Nephron (organoid): Measurements from ENCODE around the gene APBB3.

Experiments used
- H3K27ac Mint-ChIP-seq, 3 experiments: 2 replicates each; pipeline ENCODE4 v1.8.0; 2020; ENCODE audit warnings: mixed read lengths in 3 of 3, mild to moderate bottlenecking in 2 of 3, moderate library complexity in 1 of 3
- H3K27me3 Mint-ChIP-seq: 2 replicates; pipeline ENCODE4 v1.8.0; 2021; ENCODE audit warnings: low read depth, mild to moderate bottlenecking, moderate library complexity, mixed read lengths
- H3K36me3 Mint-ChIP-seq: 2 replicates; pipeline ENCODE4 v1.8.0; 2020; ENCODE audit warnings: low read depth, mixed read lengths
- H3K4me1 Mint-ChIP-seq: 2 replicates; pipeline ENCODE4 v1.8.0; 2020; ENCODE audit warnings: mixed read lengths
- H3K4me3 Mint-ChIP-seq, 3 experiments: 2 replicates each; pipeline ENCODE4 v1.8.0; 2020; ENCODE audit warnings: mild to moderate bottlenecking in 3 of 3, mixed read lengths in 3 of 3, moderate library complexity in 2 of 3
- H3K9me3 Mint-ChIP-seq: 2 replicates; pipeline ENCODE4 v1.8.0; 2020; ENCODE audit warnings: mixed read lengths
- TF ChIP-seq, protein P1 (sequence below), 3 experiments: fragments of 200-600 bp; sonication (generic); IDR thresholded peaks; one replicate each; pipeline ENCODE4 v1.5.0; 2021; ENCODE audit warnings: antibody characterized with exemption in 3 of 3; ENCODE audit not compliant: unreplicated experiment in 3 of 3

APBB3 gene

DNA sequence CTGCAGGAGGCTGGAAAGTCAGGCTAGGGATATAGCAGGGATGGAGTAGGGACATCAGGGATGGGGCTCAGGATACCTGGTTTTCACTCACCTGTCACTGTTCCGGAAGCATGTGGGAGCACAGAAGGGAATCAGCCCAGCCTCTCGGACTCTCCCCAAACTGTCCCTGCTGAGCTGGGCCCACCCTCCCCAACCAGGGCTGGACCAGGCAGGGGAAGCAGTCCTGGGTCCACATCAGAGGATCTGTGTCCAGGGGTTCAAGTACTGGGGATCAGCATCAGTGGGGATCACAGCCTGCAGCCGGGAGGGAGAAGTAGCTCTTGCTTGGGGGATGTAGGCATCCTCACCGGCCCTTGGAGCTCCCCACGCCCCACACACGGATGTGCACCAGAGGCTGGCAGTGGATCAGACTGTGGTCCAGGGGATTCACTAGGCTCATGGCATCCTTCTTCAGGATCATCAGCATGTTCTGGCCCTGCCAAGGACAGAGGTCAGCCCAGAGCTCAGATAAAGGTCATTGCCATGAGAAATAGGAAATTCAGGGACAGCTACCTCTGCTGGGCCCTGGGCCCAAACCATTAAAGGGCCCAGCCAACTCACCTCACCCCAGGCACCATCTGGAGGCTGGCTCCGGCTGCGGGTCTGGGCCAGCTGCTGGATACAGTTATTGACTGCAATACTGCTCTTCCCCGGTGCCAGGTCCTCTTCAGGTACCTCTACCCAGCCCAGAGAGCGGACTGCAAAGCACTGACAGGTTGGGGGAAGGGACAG, 2.5 kb downstream of the APBB3 start:
- H3K27me3 Mint-ChIP-seq: peaks cover 4% of the 10 kb centered on the region
- no peaks in the 10 kb centered on the region for H3K9me3 Mint-ChIP-seq
- peak overlapping the region; percentile 92 to 99 (median 96) for H3K4me3 Mint-ChIP-seq
- H3K36me3 Mint-ChIP-seq: peaks cover 15% of the 10 kb centered on the region
- TF ChIP-seq, protein P1, sequence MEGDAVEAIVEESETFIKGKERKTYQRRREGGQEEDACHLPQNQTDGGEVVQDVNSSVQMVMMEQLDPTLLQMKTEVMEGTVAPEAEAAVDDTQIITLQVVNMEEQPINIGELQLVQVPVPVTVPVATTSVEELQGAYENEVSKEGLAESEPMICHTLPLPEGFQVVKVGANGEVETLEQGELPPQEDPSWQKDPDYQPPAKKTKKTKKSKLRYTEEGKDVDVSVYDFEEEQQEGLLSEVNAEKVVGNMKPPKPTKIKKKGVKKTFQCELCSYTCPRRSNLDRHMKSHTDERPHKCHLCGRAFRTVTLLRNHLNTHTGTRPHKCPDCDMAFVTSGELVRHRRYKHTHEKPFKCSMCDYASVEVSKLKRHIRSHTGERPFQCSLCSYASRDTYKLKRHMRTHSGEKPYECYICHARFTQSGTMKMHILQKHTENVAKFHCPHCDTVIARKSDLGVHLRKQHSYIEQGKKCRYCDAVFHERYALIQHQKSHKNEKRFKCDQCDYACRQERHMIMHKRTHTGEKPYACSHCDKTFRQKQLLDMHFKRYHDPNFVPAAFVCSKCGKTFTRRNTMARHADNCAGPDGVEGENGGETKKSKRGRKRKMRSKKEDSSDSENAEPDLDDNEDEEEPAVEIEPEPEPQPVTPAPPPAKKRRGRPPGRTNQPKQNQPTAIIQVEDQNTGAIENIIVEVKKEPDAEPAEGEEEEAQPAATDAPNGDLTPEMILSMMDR (IDR thresholded peaks at IDR 0.05; ENCODE audit: unreplicated experiment in 3 of 3): no peak
- no peak overlapping the region for H3K27ac Mint-ChIP-seq
- H3K4me1 Mint-ChIP-seq: peaks cover 52% of the 10 kb centered on the region

DNA sequence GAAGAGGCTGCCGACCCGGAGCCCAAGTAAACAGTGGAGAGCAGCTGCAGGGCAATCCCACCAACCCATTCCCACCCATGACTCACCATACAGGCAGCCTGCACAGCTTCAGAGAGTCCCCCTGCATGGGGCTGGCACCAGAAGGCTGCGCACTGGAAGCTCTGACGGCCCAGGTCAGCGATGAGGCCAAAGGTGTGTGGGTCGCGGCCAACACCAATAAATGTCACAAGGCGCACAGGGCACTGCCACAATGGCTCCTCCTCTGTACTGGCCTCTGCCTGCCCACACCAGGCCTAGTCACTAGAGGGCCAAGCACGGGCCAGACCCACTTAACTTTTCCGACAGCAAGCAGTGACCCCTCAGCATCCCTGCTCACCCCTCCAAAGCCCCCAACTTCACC, 4.2 kb downstream of the APBB3 start:
- H3K27me3 Mint-ChIP-seq: peaks cover 4% of the 10 kb centered on the region

GRCh38 chr5:140558542-140558941, 5.9 kb downstream of the APBB3 start:
- peaks cover 15% of the 10 kb centered on the region for H3K36me3 Mint-ChIP-seq
- peak overlapping the region in 1 of 3 experiments; percentile 89 for H3K27ac Mint-ChIP-seq
- H3K27me3 Mint-ChIP-seq: peaks cover 4% of the 10 kb centered on the region
- no peaks in the 10 kb centered on the region for H3K9me3 Mint-ChIP-seq
- TF ChIP-seq, protein P1 (IDR thresholded peaks at IDR 0.05; ENCODE audit: unreplicated experiment in 3 of 3): no peak
- H3K4me3 Mint-ChIP-seq: peak overlapping the region in 1 of 3 experiments; percentile 93
- peaks cover 49% of the 10 kb centered on the region for H3K4me1 Mint-ChIP-seq

More for the DNA sequence above, 4.2 kb downstream of the APBB3 start:
- Mint-ChIP-seq H3K4me3 (peak overlapping the region in 1 of 3 experiments; percentile 5), H3K9me3 (no peaks in the 10 kb centered on the region), H3K36me3 (peaks cover 8% of the 10 kb centered on the region), H3K27ac (no peak overlapping the region), H3K4me1 (peaks cover 56% of the 10 kb centered on the region)
- TF ChIP-seq, protein P1 (IDR thresholded peaks at IDR 0.05; ENCODE audit: unreplicated experiment in 3 of 3): no peak

GRCh38 chr5:140557965-140558364, 6.4 kb downstream of the APBB3 start:
- Mint-ChIP-seq H3K36me3 (peaks cover 21% of the 10 kb centered on the region), H3K27me3 (peaks cover 4% of the 10 kb centered on the region), H3K27ac (peak overlapping the region; percentile 89 to 91 (median 91)), H3K4me3 (peak overlapping the region; percentile 93 to 95 (median 95)), H3K9me3 (no peaks in the 10 kb centered on the region), H3K4me1 (peaks cover 50% of the 10 kb centered on the region)
- TF ChIP-seq, protein P1 (IDR thresholded peaks at IDR 0.05; ENCODE audit: unreplicated experiment in 3 of 3): no peak

DNA sequence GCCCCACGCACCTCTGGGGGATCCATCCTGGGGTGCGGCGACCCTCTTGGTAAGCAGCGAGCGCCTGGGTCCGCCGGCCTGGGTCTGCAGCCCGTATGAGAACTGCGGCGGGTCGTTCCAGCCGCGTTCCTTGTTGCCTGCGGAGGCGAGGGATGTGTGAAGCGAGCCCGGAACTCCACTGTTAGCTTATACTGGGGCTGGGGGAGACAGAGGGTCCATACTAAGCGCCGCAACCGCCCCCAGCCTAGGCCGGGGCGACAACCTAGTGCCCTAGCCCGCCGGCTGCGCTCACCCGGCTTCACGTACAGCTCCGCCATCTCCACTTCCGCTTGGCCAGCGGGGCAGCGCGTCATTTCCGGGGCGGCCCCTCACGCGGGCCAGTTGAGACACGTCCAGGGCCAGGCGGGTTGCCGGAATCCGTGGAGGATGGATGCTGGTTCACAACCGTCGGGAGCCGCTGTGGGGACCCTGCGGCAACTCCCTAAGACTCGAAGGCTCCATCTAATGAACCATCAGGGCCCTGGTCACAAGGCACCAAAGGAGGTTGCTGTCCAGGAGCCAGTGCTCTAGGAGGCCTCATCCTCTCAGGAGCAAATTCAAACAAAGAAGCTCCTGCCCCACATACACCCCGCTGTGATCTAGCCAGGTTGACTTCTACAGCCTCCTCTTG, 7.1 kb downstream of the APBB3 start, which contains the start of gene SRA1:
Gene SRA1 (minus strand): TSS at position 338 of the 670 bp plus-strand sequence. CDS start 21 bp downstream, at position 317.
- Mint-ChIP-seq H3K9me3 (no peaks in the 10 kb centered on the region), H3K27ac (peak within 1 kb of the TSS; percentile 89 to 91 (median 91)), H3K36me3 (peaks cover 23% of the 10 kb centered on the region), H3K4me1 (peaks cover 47% of the 10 kb centered on the region), H3K4me3 (peak within 1 kb of the TSS; percentile 93 to 95 (median 95)), H3K27me3 (peaks cover 4% of the 10 kb centered on the region)
- TF ChIP-seq, protein P1 (IDR thresholded peaks at IDR 0.05; ENCODE audit: unreplicated experiment in 3 of 3): no peak
